CMK (cell line): ENCODE data around the gene MAP2K3.
"Not testable (repeated sequence)": the region's sequence is repeated elsewhere in the genome, so short reads cannot be mapped to it uniquely, and the experiment has no call there.

Experiments used
- DNase-seq: peaks from one replicate; pipeline ENCODE4 v3.0.0-alpha.2; 2010; ENCODE audit warnings: low read depth

The MAP2K3 gene

DNA sequence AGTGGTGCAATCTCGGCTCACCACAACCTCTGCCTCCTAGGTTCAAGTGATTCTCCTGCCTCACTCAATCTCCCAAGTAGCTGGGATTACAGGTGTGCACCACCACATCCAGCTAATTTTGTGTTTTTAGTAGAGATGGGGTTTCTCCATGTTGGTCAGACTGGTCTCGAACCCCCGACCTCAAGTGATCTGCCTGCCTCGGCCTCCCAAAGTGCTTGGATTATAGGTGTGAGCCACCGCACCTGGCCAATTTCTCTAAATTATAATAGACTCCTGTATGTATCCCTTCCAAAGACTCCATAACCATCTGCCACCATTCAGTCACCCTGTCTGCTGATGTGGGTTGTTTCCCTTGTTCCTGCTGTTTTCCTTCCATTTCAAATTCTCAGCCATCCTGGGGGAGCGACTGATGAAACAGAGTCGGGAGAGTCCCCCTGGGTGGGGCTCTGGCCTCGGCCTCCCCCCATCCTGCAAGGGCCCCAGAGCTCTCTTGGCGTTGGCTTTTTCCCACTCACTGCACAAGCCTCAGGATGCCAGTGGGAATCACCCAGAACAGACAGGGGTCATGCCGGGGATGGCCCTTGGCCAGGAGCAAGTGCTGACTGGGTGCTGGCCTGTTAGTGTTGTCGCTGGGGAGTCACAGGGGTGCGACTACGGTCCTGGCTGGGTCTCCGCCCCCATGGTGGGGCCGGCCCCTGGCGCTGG, 25.7 kb downstream of the MAP2K3 start:
- not testable (repeated sequence) for DNase-seq

DNA sequence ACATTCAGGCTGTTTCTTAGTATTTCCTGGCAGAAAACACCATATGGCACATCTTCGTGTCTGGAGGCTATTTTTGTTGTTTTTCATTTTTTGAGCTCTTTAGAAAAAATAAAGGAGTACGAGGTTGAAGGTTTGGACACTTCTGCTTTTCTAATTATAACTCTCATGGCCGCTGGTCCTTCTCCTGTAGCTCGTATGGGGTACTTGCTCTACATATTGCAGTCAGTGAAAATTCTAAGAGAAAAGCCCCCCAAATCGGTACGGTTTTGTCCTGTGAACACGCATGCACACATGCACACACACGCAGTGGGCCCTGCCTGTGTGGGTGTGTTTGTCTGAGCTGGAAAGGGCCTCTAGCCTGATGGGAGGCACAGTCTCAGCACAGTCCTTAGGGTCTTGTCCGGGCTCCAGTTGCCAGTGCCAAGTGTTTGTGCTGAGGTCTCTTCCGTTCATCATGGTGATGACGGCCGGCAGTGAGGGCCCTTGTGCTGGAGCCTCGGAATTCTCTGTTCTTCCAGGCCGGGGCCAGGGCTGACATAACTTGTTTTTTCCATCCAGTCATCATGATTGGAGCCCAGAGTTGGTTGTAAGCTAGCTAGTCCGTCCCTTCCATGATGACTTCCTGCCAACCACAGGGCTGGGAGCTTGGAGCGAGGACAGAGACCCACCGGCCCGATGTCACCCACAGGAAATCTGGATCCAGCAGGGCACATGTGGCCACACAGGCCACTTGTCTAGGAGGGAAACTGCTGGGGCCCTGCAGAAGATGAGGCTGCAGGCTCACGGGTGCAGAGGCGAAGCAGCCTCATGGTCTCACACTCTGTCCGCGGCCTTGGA, 26.5 kb downstream of the MAP2K3 start:
- not testable (repeated sequence) for DNase-seq

DNA sequence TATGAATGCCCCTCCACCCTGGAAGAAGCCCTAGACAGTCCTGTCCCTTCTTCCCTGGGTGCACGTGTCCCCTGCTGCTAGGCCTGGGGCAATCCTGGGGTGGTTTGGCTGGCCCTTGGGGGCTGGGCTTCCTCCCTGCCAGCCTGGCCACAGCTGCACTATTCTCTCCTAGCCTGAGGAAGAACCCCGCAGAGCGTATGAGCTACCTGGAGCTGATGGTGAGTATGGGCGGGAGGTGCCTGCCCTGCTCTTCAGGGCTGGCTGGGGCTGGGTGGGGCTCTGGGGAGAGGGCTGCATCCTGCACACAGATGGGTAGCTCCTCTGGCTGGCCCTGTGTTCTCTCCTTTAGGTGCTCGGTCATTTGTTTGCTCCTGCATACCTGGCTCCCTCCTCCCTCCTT, 28.8 kb downstream of the MAP2K3 start:
- DNase-seq, result no peak

- DNase-seq, result not testable (repeated sequence)
Observed at GRCh38 chr17:21313761-21314160, 29.2 kb downstream of the MAP2K3 start.

- not testable (repeated sequence) for DNase-seq
Observed at GRCh38 chr17:21314261-21314664, 29.8 kb downstream of the MAP2K3 start.

- not testable (repeated sequence) for DNase-seq
Observed at GRCh38 chr17:21314701-21315111, 30.2 kb downstream of the MAP2K3 start.

GRCh38 chr17:21315246-21316000, 30.9 kb downstream of the MAP2K3 start:
- DNase-seq, result not testable (repeated sequence)

DNA sequence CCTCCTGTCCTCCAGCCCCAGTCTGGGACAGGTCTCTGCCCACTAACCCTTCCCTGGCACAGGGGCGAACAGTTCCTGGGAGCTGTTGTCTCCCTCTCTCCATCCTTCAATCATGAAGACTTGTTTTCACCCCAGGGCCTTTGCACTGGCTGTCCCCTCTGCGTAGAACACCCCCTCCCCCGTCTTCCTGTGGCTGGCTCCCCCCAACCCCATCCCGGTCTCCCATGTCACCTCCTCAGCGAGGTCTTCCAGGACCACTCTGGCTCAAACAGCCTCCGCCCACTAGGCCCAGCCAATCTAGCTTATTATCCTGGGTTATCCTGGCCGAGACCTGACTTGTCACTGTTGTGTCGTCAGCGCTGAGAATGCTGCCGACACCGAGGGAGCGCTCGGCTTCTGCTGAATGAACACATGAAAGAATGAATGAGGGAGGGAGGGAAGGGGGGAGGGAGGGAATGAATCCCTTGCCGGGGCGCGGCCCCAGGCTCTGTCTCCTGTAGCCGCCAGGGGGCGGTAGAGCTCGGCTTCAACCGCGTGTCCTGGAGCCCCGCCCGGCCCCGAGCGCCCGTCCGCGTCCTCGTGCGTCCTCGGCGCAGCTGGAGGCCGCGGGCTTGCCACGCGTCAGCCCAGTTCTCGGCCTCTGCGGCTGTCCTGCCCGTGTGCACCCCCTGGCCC, 31.8 kb downstream of the MAP2K3 start:
- not testable (repeated sequence) for DNase-seq

GRCh38 chr17:21316887-21317500, 32.5 kb downstream of the MAP2K3 start:
- not testable (repeated sequence) for DNase-seq

DNA sequence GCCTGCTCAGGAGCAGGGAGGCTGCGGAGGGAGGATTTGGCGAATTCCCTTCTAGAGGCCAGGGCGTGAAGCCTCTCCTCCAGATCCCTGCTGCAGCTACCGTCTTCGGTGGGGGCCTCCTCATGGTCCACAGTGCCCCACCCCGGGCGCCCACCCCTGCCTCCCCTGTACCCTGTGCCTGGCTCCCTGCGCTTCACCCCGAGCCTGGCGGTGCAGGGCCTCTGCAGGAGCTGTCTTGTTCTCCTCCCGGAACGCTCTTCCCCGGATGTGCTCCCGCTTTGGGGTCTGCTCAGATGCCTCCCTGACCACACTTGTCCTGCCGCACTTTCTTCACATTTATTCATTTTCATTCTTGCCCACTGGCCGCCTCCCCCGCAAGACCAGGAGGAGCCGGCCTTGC, 33.3 kb downstream of the MAP2K3 start:
- not testable (repeated sequence) for DNase-seq

- DNase-seq, result no peak
Observed at GRCh38 chr17:21318439-21318838, 33.9 kb downstream of the MAP2K3 start.

DNA sequence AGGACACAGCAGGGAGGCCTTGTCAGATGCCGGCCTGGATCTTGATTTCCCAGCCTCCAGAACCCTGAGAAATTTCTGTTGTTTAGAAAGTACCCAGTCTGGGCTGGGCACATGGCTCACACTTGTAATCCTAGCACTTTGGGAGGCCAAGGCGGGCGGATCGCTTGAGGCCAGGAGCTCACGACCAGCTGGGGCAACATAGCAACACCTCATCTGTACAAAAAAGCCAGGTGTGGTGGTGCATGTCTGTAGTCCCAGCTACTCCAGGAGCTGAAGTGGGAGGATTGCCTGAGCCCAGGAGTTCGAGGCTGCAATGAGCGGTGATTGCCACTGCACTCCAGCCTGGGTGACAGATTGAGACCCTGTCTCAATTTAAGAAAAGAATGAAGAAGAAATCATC, 34.3 kb downstream of the MAP2K3 start:
- not testable (repeated sequence) for DNase-seq

DNA sequence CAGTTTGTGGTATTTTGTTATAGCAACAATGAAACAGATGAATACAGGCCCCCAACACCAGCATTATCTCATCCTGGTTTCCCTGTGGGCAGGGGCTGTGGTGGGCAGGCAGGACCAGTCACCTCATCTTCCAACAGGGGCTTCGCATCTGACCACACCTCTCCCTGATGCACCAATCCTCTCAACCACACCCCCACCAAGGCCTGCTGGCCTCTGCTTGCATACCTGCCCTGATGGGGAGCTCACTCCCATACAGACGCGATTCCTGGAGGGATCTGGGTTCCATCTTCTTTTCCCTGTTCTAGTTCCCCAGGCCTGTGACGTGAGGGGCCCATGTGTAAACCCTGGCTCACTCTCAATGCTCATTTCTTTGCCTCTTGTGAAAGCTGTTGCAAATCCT, 34.7 kb downstream of the MAP2K3 start:
- DNase-seq, result not testable (repeated sequence)

GRCh38 chr17:21319686-21320375, 35.3 kb downstream of the MAP2K3 start:
- DNase-seq, result not testable (repeated sequence)

- not testable (repeated sequence) for DNase-seq
Observed at GRCh38 chr17:21320430-21320829, 35.9 kb downstream of the MAP2K3 start.

- not testable (repeated sequence) for DNase-seq
Observed at GRCh38 chr17:21321061-21321460, 36.5 kb downstream of the MAP2K3 start.

GRCh38 chr17:21321744-21322191, 37.3 kb downstream of the MAP2K3 start:
- not testable (repeated sequence) for DNase-seq

GRCh38 chr17:21323257-21324111, 39.0 kb downstream of the MAP2K3 start:
- not testable (repeated sequence) for DNase-seq

DNA sequence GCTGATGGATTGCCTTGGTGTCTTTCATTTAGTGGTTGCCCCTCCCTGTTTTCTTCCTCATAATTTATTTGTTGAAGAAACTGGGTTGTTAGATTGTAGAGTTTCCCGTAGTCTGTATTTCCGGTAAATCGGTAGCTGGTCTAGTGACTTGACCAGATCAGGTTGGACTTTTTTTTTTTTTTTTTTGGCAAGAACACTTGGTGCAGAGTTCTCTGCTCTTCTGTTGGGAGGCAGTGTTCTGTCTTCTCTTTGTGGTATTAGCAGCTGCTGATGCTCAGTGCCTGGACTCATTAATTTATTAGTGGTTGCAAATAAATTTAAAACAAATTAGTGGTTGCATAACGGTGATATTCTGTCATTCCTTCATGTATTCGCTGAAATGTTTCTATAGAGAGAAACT, 40.2 kb downstream of the MAP2K3 start:
- DNase-seq, result not testable (repeated sequence)

GRCh38 chr17:21327921-21328320, 43.4 kb downstream of the MAP2K3 start:
- DNase-seq, result not testable (repeated sequence)
